ENCODE measurements around the gene TAF11L14.

- TF ChIP-seq, protein P1, sequence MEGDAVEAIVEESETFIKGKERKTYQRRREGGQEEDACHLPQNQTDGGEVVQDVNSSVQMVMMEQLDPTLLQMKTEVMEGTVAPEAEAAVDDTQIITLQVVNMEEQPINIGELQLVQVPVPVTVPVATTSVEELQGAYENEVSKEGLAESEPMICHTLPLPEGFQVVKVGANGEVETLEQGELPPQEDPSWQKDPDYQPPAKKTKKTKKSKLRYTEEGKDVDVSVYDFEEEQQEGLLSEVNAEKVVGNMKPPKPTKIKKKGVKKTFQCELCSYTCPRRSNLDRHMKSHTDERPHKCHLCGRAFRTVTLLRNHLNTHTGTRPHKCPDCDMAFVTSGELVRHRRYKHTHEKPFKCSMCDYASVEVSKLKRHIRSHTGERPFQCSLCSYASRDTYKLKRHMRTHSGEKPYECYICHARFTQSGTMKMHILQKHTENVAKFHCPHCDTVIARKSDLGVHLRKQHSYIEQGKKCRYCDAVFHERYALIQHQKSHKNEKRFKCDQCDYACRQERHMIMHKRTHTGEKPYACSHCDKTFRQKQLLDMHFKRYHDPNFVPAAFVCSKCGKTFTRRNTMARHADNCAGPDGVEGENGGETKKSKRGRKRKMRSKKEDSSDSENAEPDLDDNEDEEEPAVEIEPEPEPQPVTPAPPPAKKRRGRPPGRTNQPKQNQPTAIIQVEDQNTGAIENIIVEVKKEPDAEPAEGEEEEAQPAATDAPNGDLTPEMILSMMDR (IDR thresholded peaks at IDR 0.05 in 8 of 11, conservative IDR thresholded peaks at IDR 0.05 in 3 of 11), result no peak
- no peak for TF ChIP-seq POLR2AphosphoS5 (IDR thresholded peaks at IDR 0.05)
- TF ChIP-seq POLR2A (IDR thresholded peaks at IDR 0.05), result no peak
Observed at GRCh38 chr5:17634160-17634559, at the start of gene TAF11L14.

Data from spleen (tissue), 7 donors.